Mesenchymal stem cell (in vitro differentiated cells and primary cell): Measurements from ENCODE around the gene CHCHD6.

Experiments
- DNase-seq: peaks from one replicate; pipeline ENCODE4 v3.0.0-alpha.2; 2013
- H2AFZ ChIP-seq: one replicate; pipeline ENCODE4 v1.6.1; 2013; ENCODE audit warnings: low read depth, mild to moderate bottlenecking, control low read depth, inconsistent platforms, low read length, moderate library complexity
- H2AK5ac ChIP-seq: 2 replicates; pipeline ENCODE4 v1.6.1; 2013; ENCODE audit warnings: low read length, moderate library complexity, mild to moderate bottlenecking, inconsistent platforms; ENCODE audit not compliant: severe bottlenecking
- H2BK120ac ChIP-seq: one replicate; pipeline ENCODE4 v1.6.1; 2013; ENCODE audit warnings: low read depth, mild to moderate bottlenecking, inconsistent platforms, low read length, moderate library complexity
- H2BK12ac ChIP-seq, 2 experiments: one replicate each; pipeline ENCODE4 v1.6.1; 2013; ENCODE audit warnings: inconsistent platforms in 2 of 2, low read length in 2 of 2, mild to moderate bottlenecking in 2 of 2, moderate library complexity in 2 of 2, control low read depth in 1 of 2
- H2BK15ac ChIP-seq: one replicate; pipeline ENCODE4 v1.6.1; 2013; ENCODE audit warnings: mild to moderate bottlenecking, low read depth, inconsistent platforms; ENCODE audit not compliant: poor library complexity, severe bottlenecking
- H2BK5ac ChIP-seq: 2 replicates; pipeline ENCODE4 v1.6.1; 2013; ENCODE audit warnings: low read depth, mild to moderate bottlenecking, low read length, control low read depth, inconsistent platforms; ENCODE audit not compliant: poor library complexity, severe bottlenecking
- H3K14ac ChIP-seq, 2 experiments: one replicate each; pipeline ENCODE4 v1.6.1; 2013; ENCODE audit warnings: inconsistent platforms in 2 of 2, low read length in 2 of 2, control low read depth in 1 of 2, mild to moderate bottlenecking in 1 of 2, moderate library complexity in 1 of 2
- H3K18ac ChIP-seq, 2 experiments: one replicate each; pipeline ENCODE4 v1.6.1; 2013; ENCODE audit warnings: inconsistent platforms in 2 of 2, low read length in 2 of 2, control low read depth in 1 of 2, low read depth in 1 of 2, mild to moderate bottlenecking in 1 of 2
- H3K23ac ChIP-seq, 2 experiments: one replicate each; pipeline ENCODE4 v1.6.1; 2013; ENCODE audit warnings: inconsistent platforms in 2 of 2, low read length in 2 of 2, mild to moderate bottlenecking in 2 of 2, moderate library complexity in 2 of 2, control low read depth in 1 of 2
- H3K27ac ChIP-seq: 2 replicates; pipeline ENCODE4 v1.5.1; 2013; ENCODE audit warnings: mild to moderate bottlenecking, moderate library complexity, low read length, control low read depth, inconsistent platforms; ENCODE audit not compliant: poor library complexity, severe bottlenecking
- H3K27me3 ChIP-seq, 2 experiments: 2 replicates each; pipeline versions ENCODE4 v1.6.1 to v1.7.0; 2013; ENCODE audit warnings: low read length in 2 of 2, mild to moderate bottlenecking in 2 of 2, moderate library complexity in 2 of 2, control low read depth in 1 of 2, inconsistent platforms in 1 of 2; ENCODE audit not compliant: control insufficient read depth in 1 of 2, insufficient read depth in 1 of 2
- H3K36me3 ChIP-seq, 2 experiments: 2 replicates each; pipeline versions ENCODE4 v1.6.1 to v1.7.0; 2013; ENCODE audit warnings: low read length in 2 of 2, control low read depth in 1 of 2, inconsistent platforms in 1 of 2, low read depth in 1 of 2, mild to moderate bottlenecking in 1 of 2; ENCODE audit not compliant: insufficient read depth in 2 of 2, control insufficient read depth in 1 of 2
- H3K4ac ChIP-seq, 2 experiments: one replicate each; pipeline ENCODE4 v1.6.1; 2013; ENCODE audit warnings: inconsistent platforms in 2 of 2, low read length in 2 of 2, mild to moderate bottlenecking in 2 of 2, moderate library complexity in 2 of 2, control low read depth in 1 of 2, low read depth in 1 of 2
- H3K4me1 ChIP-seq: 2 replicates; pipeline ENCODE4 v1.6.1; 2013; ENCODE audit warnings: low read depth, low read length, control low read depth; ENCODE audit not compliant: control insufficient read depth, insufficient read depth
- H3K4me2 ChIP-seq: 2 replicates; pipeline ENCODE4 v1.6.1; 2013; ENCODE audit warnings: low read length, mild to moderate bottlenecking, inconsistent platforms; ENCODE audit not compliant: poor library complexity, severe bottlenecking
- H3K4me3 ChIP-seq, 2 experiments: 2 replicates each; pipeline versions ENCODE4 v1.5.1 to v1.7.0; 2013; ENCODE audit warnings: low read length in 2 of 2, mild to moderate bottlenecking in 2 of 2, control low read depth in 1 of 2, low read depth in 1 of 2; ENCODE audit not compliant: insufficient read depth in 1 of 2
- H3K79me1 ChIP-seq: replicated peaks from 2 replicates; pipeline ENCODE4 v1.6.1; 2013; ENCODE audit warnings: mild to moderate bottlenecking, control low read depth, low read length, inconsistent platforms; ENCODE audit not compliant: poor library complexity, severe bottlenecking
- H3K9ac ChIP-seq: 2 replicates; pipeline ENCODE4 v1.7.0; 2013; ENCODE audit warnings: mild to moderate bottlenecking, low read length, moderate library complexity
- H3K9me3 ChIP-seq: 2 replicates; pipeline ENCODE4 v1.7.0; 2013; ENCODE audit warnings: mild to moderate bottlenecking, low read length; ENCODE audit not compliant: control insufficient read depth
- H4K8ac ChIP-seq: one replicate; pipeline ENCODE4 v1.6.1; 2013; ENCODE audit warnings: inconsistent platforms, mild to moderate bottlenecking, low read length, moderate library complexity
- H4K91ac ChIP-seq: one replicate; pipeline ENCODE4 v1.6.1; 2013; ENCODE audit warnings: mild to moderate bottlenecking, low read length, inconsistent platforms
- WGBS: methylation state at CpG from one replicate; pipeline ENCODE4 v1.1.7; 2013; ENCODE audit warnings: mixed read lengths; 5-methylcytosine and 5-hydroxymethylcytosine counted together

Gene CHCHD6

GRCh38 chr3:126996905-126997304 is 292.9 kb downstream of the CHCHD6 start:
- Histone ChIP-seq H3K4ac (no peak overlapping the region), H3K23ac (peak overlapping the region in 1 of 2 experiments; percentile 46), H2BK5ac (no peak overlapping the region), H3K14ac (no peak overlapping the region), H2AK5ac (no peak overlapping the region), H3K36me3 (peaks cover 31 to 96% of the 10 kb centered on the region in 2 experiments), H4K8ac (no peak overlapping the region), H3K4me1 (peaks cover 54% of the 10 kb centered on the region), H3K9ac (no peak overlapping the region), H3K4me2 (no peak overlapping the region), H2BK12ac (no peak overlapping the region), H3K27ac (no peak overlapping the region), H3K79me1 (peaks cover 53% of the 10 kb centered on the region), H2BK15ac (no peak overlapping the region), H3K27me3 (no peaks in the 10 kb centered on the region), H2AFZ (no peak overlapping the region), H2BK120ac (no peak overlapping the region), H3K18ac (no peak overlapping the region), H4K91ac (no peak overlapping the region), H3K9me3 (no peaks in the 10 kb centered on the region), H3K4me3 (no peak overlapping the region)
- 94% methylated on average over 7 of the region's 7 CpGs for WGBS
- no peak for DNase-seq

DNA sequence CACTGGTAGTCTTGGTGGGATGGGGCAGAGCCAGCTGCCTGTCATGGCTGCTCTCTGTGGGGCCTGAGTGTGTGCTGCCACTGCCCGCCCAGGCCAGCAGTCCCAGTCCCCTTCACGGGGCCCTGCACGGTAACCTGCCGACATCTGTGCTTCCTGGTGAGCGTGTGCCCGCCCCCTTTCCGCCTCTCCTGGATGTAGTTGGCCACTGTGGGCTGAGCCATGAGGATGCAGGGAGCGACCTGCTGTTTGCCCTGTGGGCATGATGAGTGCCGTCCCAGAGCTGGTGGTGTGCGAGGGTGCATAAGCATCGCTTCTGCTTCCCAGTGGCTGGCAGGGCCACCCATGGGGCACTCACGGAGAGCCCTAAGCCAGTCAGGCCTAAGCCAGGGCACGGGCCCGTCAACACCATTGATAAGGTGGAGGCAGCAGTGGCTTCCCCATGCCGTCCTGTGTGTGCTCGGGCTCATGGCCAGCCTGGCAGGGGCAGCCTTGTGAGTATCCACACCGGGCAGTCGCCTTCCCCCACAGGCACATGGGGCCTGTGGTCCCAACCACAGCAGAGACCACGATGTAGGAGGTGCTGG is 293.5 kb downstream of the CHCHD6 start:
- H3K79me1 ChIP-seq = peaks cover 49% of the 10 kb centered on the region
- H3K9ac ChIP-seq = no peak overlapping the region
- no peak overlapping the region for H2BK15ac ChIP-seq
- H2AFZ ChIP-seq = no peak overlapping the region
- H3K23ac ChIP-seq = no peak overlapping the region
- H3K27ac ChIP-seq = no peak overlapping the region
- H3K4me3 ChIP-seq = no peak overlapping the region
- DNase-seq = no peak
- 98% methylated on average over 19 of the region's 19 CpGs for WGBS
- H2BK5ac ChIP-seq = no peak overlapping the region
- no peaks in the 10 kb centered on the region for H3K27me3 ChIP-seq
- H3K9me3 ChIP-seq = no peaks in the 10 kb centered on the region
- no peak overlapping the region for H2BK120ac ChIP-seq
- no peak overlapping the region for H3K4me2 ChIP-seq
- peaks cover 59% of the 10 kb centered on the region for H3K4me1 ChIP-seq
- H3K18ac ChIP-seq = no peak overlapping the region
- H3K14ac ChIP-seq = no peak overlapping the region
- H2BK12ac ChIP-seq = no peak overlapping the region
- no peak overlapping the region for H4K91ac ChIP-seq
- no peak overlapping the region for H4K8ac ChIP-seq
- no peak overlapping the region for H2AK5ac ChIP-seq
- H3K4ac ChIP-seq = no peak overlapping the region
- H3K36me3 ChIP-seq = peaks cover 27 to 90% of the 10 kb centered on the region in 2 experiments

DNA sequence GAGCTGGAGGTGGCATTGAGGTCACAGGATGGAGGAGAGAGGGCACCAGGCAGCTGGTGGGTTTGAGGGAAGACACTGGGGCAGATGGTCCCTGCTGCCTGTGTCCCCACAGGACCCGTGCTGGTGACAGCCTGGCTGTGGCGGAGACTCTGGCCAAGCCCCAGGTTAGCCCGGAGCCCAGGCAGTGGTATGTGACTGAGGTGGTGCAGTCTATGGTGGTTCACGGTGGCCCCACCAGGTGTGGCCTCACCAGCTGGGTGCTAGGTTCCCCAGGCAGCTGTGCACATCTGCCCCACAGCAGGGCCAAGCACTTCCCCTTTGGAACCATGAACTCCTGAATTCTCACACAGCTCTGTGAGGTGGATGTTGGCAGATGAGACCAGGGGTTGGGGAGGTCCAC is 294.3 kb downstream of the CHCHD6 start:
- H3K9me3 ChIP-seq = no peaks in the 10 kb centered on the region
- no peak overlapping the region for H3K27ac ChIP-seq
- H3K27me3 ChIP-seq = no peaks in the 10 kb centered on the region
- H3K79me1 ChIP-seq = peaks cover 43% of the 10 kb centered on the region
- H3K23ac ChIP-seq = no peak overlapping the region
- H3K4me2 ChIP-seq = no peak overlapping the region
- H3K18ac ChIP-seq = no peak overlapping the region
- H3K9ac ChIP-seq = no peak overlapping the region
- no peak overlapping the region for H2BK15ac ChIP-seq
- 97% methylated on average over 4 of the region's 4 CpGs for WGBS
- H3K4me1 ChIP-seq = peaks cover 65% of the 10 kb centered on the region
- peaks cover 20 to 82% of the 10 kb centered on the region in 2 experiments for H3K36me3 ChIP-seq
- H2BK5ac ChIP-seq = no peak overlapping the region
- no peak overlapping the region for H3K14ac ChIP-seq
- no peak overlapping the region for H2BK12ac ChIP-seq
- H2BK120ac ChIP-seq = no peak overlapping the region
- H2AK5ac ChIP-seq = no peak overlapping the region
- no peak overlapping the region for H2AFZ ChIP-seq
- no peak overlapping the region for H3K4me3 ChIP-seq
- no peak overlapping the region for H4K8ac ChIP-seq
- no peak for DNase-seq
- peak overlapping the region; percentile 14 for H4K91ac ChIP-seq
- H3K4ac ChIP-seq = peak overlapping the region in 1 of 2 experiments; percentile 37

DNA sequence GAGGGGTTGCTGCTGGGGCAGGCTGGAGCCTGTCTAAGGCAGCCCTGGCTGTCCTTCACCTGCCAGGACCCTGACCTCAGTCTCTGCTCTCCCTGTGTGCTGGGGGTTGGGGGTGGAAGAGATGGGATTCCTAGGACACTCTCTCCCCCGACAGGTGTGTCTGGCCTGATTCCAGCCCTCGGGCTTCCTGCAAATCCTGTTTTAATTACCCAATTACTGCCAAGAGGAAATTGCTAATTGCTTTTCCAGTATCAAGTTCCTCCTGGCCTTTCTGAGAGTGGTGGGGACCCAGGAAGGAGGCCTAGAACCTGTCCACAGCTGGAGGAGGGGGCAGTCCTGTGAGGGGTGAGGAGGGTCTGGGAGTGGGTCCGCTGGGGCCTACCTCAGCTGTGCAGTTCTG is 294.7 kb downstream of the CHCHD6 start:
- Histone ChIP-seq H3K79me1 (peaks cover 40% of the 10 kb centered on the region), H3K9me3 (no peaks in the 10 kb centered on the region), H3K4me2 (no peak overlapping the region), H2BK120ac (no peak overlapping the region), H4K8ac (no peak overlapping the region), H3K4me3 (no peak overlapping the region), H4K91ac (no peak overlapping the region), H2AK5ac (no peak overlapping the region), H3K36me3 (peaks cover 19 to 78% of the 10 kb centered on the region in 2 experiments), H3K27me3 (no peaks in the 10 kb centered on the region), H2BK5ac (no peak overlapping the region), H3K14ac (no peak overlapping the region), H3K23ac (no peak overlapping the region), H3K4me1 (peaks cover 69% of the 10 kb centered on the region), H2AFZ (no peak overlapping the region), H3K27ac (no peak overlapping the region), H2BK15ac (no peak overlapping the region), H3K4ac (no peak overlapping the region), H3K9ac (no peak overlapping the region), H3K18ac (no peak overlapping the region), H2BK12ac (no peak overlapping the region)
- 83% methylated on average over 2 of the region's 3 CpGs for WGBS
- DNase-seq = no peak
